Loucy (cell line): Measurements from ENCODE around the gene CERK.

Experiments used
- H2AFZ ChIP-seq: fragments of 200-600 bp; sonication (generic); 2 replicates; pipeline ENCODE4 v1.6.0; 2016; ENCODE audit warnings: antibody characterized with exemption, mild to moderate bottlenecking, low read length, moderate library complexity
- H3F3A ChIP-seq: fragments of 200-600 bp; 2 replicates; pipeline ENCODE4 v1.6.0; 2016; ENCODE audit warnings: antibody characterized with exemption, low read depth, mild to moderate bottlenecking
- H3K27me3 ChIP-seq: fragments of 200-600 bp; sonication (generic); 2 replicates; pipeline ENCODE4 v1.6.1; 2014; ENCODE audit warnings: low read length, mild to moderate bottlenecking; ENCODE audit not compliant: insufficient read depth, poor library complexity, severe bottlenecking
- H3K36me3 ChIP-seq: fragments of 200-600 bp; sonication (generic); 2 replicates; pipeline ENCODE4 v1.6.1; 2016; ENCODE audit warnings: low read length; ENCODE audit not compliant: insufficient read depth
- H3K4me1 ChIP-seq: fragments of 200-600 bp; sonication (generic); 2 replicates; pipeline ENCODE4 v1.5.1; 2014; ENCODE audit warnings: low read length, mild to moderate bottlenecking; ENCODE audit not compliant: insufficient read depth, poor library complexity, severe bottlenecking
- H3K4me2 ChIP-seq: fragments of 200-600 bp; sonication (generic); 2 replicates; pipeline ENCODE4 v1.6.0; 2014; ENCODE audit warnings: antibody characterized with exemption, low read length, low read depth, mild to moderate bottlenecking; ENCODE audit not compliant: poor library complexity, severe bottlenecking
- H3K4me3 ChIP-seq: fragments of 200-600 bp; sonication (generic); 2 replicates; pipeline ENCODE4 v1.5.1; 2014; ENCODE audit warnings: low read length, mild to moderate bottlenecking, mixed read lengths; ENCODE audit not compliant: poor library complexity, severe bottlenecking
- H3K79me2 ChIP-seq: fragments of 200-600 bp; sonication (generic); 2 replicates; pipeline ENCODE4 v1.6.1; 2014; ENCODE audit warnings: low read length; ENCODE audit not compliant: insufficient read depth
- H3K9ac ChIP-seq: fragments of 200-600 bp; sonication (generic); 2 replicates; pipeline ENCODE4 v1.6.0; 2014; ENCODE audit warnings: mild to moderate bottlenecking, low read depth, low read length, moderate library complexity; ENCODE audit not compliant: poor library complexity, severe bottlenecking
- H3K9me2 ChIP-seq: fragments of 200-600 bp; sonication (generic); replicated peaks from 2 replicates; pipeline ENCODE4 v1.6.1; 2016; ENCODE audit warnings: low read depth, low read length, mixed read lengths
- H3K9me3 ChIP-seq: fragments of 200-600 bp; sonication (generic); 2 replicates; pipeline ENCODE4 v1.6.1; 2014; ENCODE audit warnings: mild to moderate bottlenecking, antibody characterized with exemption, low read length, low read depth; ENCODE audit not compliant: insufficient read depth
- H4K20me1 ChIP-seq: fragments of 200-600 bp; sonication (generic); 2 replicates; pipeline ENCODE4 v1.6.0; 2014; ENCODE audit warnings: antibody characterized with exemption, low read length, mild to moderate bottlenecking; ENCODE audit not compliant: insufficient read depth, poor library complexity, severe bottlenecking
- CTCF ChIP-seq: fragments of 200-600 bp; sonication (generic); conservative IDR thresholded peaks from 2 replicates; pipeline ENCODE4 v1.5.1; 2014; ENCODE audit warnings: mild to moderate bottlenecking, antibody characterized with exemption, low read length
- EZH2phosphoT487 ChIP-seq: fragments of 200-600 bp; IDR thresholded peaks from 2 replicates; pipeline ENCODE4 v1.6.1; 2018; ENCODE audit warnings: antibody characterized with exemption, mild to moderate bottlenecking, moderate library complexity, borderline replicate concordance

The CERK gene

GRCh38 chr22:46657996-46658947 lies 79.8 kb downstream of the CERK start:
- Histone ChIP-seq H3K9me2 (no peaks in the 10 kb centered on the region), H3K4me3 (no peak overlapping the region), H3K36me3 (peaks cover 8% of the 10 kb centered on the region; the same call in 1 of the 2 replicates), H3K27me3 (no peaks in the 10 kb centered on the region), H3K9ac (no peak overlapping the region), H3K79me2 (no peaks in the 10 kb centered on the region), H3K4me1 (peaks cover 6% of the 10 kb centered on the region), H2AFZ (no peak overlapping the region), H3K9me3 (no peaks in the 10 kb centered on the region), H3F3A (no peaks in the 10 kb centered on the region), H4K20me1 (no peaks in the 10 kb centered on the region), H3K4me2 (no peak overlapping the region)
- TF ChIP-seq EZH2phosphoT487, result no peak
- TF ChIP-seq CTCF, result no peak

GRCh38 chr22:46657655-46657953 lies 80.4 kb downstream of the CERK start:
- H3K4me1 ChIP-seq, result peaks cover 12% of the 10 kb centered on the region
- H3K4me3 ChIP-seq, result no peak overlapping the region
- no peaks in the 10 kb centered on the region for H3K27me3 ChIP-seq
- H3K36me3 ChIP-seq, result peaks cover 8% of the 10 kb centered on the region; the same call in 1 of the 2 replicates
- H2AFZ ChIP-seq, result no peak overlapping the region
- TF ChIP-seq EZH2phosphoT487, result no peak
- TF ChIP-seq CTCF, result no peak
- H3K4me2 ChIP-seq, result no peak overlapping the region
- H3K9me2 ChIP-seq, result no peaks in the 10 kb centered on the region
- no peak overlapping the region for H3K9ac ChIP-seq
- H3K79me2 ChIP-seq, result no peaks in the 10 kb centered on the region; the same call in 1 of the 2 replicates
- no peaks in the 10 kb centered on the region for H3K9me3 ChIP-seq
- H3F3A ChIP-seq, result no peaks in the 10 kb centered on the region
- H4K20me1 ChIP-seq, result no peaks in the 10 kb centered on the region

GRCh38 chr22:46656856-46657654 lies 81.0 kb downstream of the CERK start:
- H3F3A ChIP-seq, result no peaks in the 10 kb centered on the region
- no peaks in the 10 kb centered on the region for H3K9me3 ChIP-seq
- H3K79me2 ChIP-seq, result no peaks in the 10 kb centered on the region; the same call in 1 of the 2 replicates
- H2AFZ ChIP-seq, result no peak overlapping the region
- no peak overlapping the region for H3K9ac ChIP-seq
- H4K20me1 ChIP-seq, result no peaks in the 10 kb centered on the region
- H3K27me3 ChIP-seq, result no peaks in the 10 kb centered on the region
- peaks cover 8% of the 10 kb centered on the region; the same call in 1 of the 2 replicates for H3K36me3 ChIP-seq
- no peaks in the 10 kb centered on the region for H3K9me2 ChIP-seq
- H3K4me1 ChIP-seq, result peaks cover 15% of the 10 kb centered on the region
- H3K4me3 ChIP-seq, result no peak overlapping the region
- no peak overlapping the region for H3K4me2 ChIP-seq
- TF ChIP-seq CTCF (no peak), EZH2phosphoT487 (no peak)
